Cardiac fibroblast (primary cell): ENCODE results near the gene RELN.
"Not testable (repeated sequence)": the region's sequence is repeated elsewhere in the genome, so short reads cannot be mapped to it uniquely, and the experiment has no call there.

ENCODE experiments used
- DNase-seq, 2 donors: peaks; one replicate each; pipeline versions ENCODE4 v3.0.0 to v3.0.0-alpha.2; 2010; ENCODE audit warnings: low read depth in 2 of 2
- H3K4me3 ChIP-seq, 2 donors: replicated peaks in 1 of 2; 1 replicate in 1 of 2; 2 replicates in 1 of 2; pipeline ENCODE4 v1.5.1; 2011; ENCODE audit warnings: low read depth in 2 of 2, low read length in 2 of 2, mild to moderate bottlenecking in 2 of 2, moderate library complexity in 1 of 2
- TF ChIP-seq, protein P1 (sequence below): IDR thresholded peaks from one replicate; pipeline ENCODE4 v1.5.1; 2011; ENCODE audit warnings: low read depth, mild to moderate bottlenecking, low read length, inconsistent platforms

RELN gene

GRCh38 chr7:103843689-103844480 is 145.6 kb downstream of the RELN start:
- no peak overlapping the region for H3K4me3 ChIP-seq
- TF ChIP-seq, protein P1, sequence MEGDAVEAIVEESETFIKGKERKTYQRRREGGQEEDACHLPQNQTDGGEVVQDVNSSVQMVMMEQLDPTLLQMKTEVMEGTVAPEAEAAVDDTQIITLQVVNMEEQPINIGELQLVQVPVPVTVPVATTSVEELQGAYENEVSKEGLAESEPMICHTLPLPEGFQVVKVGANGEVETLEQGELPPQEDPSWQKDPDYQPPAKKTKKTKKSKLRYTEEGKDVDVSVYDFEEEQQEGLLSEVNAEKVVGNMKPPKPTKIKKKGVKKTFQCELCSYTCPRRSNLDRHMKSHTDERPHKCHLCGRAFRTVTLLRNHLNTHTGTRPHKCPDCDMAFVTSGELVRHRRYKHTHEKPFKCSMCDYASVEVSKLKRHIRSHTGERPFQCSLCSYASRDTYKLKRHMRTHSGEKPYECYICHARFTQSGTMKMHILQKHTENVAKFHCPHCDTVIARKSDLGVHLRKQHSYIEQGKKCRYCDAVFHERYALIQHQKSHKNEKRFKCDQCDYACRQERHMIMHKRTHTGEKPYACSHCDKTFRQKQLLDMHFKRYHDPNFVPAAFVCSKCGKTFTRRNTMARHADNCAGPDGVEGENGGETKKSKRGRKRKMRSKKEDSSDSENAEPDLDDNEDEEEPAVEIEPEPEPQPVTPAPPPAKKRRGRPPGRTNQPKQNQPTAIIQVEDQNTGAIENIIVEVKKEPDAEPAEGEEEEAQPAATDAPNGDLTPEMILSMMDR: no peak
- DNase-seq: no peak

GRCh38 chr7:103833401-103833800 is 156.1 kb downstream of the RELN start:
- TF ChIP-seq, protein P1: no peak
- DNase-seq: no peak

DNA sequence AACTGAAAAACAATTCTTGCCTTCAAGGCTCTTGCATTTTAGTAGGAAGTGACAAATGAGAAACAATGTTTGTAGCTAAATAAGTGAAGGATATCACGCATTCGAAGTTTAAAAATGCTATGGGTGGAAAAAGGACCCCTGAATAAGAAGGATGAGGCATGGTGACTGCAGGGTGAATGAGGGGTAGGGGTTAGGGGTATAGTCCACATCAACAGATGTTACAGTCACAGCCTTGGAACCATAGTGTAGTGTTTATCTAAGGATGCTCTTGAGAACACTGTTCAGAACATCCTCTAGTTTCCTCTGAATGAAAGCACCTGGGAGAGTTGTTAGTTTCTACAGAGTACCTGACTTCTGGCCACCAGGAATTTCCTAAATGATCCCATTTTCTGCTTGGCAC is 157.0 kb downstream of the RELN start:
- TF ChIP-seq, protein P1: no peak
- no peak for DNase-seq
- H3K4me3 ChIP-seq: no peak overlapping the region

More at GRCh38 chr7:103833401-103833800, 156.1 kb downstream of the RELN start:
- H3K4me3 ChIP-seq: no peak overlapping the region

- TF ChIP-seq, protein P1: no peak
- no peak overlapping the region for H3K4me3 ChIP-seq
- DNase-seq: no peak
Measured at GRCh38 chr7:103824251-103824650, 165.2 kb downstream of the RELN start.

DNA sequence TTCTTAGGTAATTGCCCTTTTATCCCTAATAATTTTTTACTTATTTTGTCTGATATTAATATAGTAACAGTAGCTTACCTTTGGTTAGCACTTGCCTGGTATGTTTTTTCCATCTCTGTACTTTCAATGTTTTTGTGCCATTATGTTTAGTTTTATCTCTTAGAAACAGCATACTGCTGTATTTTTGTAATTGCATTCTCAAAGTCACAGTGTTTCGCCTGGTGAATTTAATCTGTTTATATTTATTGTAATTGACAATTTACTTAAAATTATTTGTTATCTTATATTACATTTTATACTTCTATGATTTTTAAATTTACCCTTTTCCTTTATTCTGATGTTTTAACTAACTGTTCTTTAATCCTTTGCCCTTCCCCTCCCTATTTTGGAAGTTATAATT is 166.4 kb downstream of the RELN start:
- H3K4me3 ChIP-seq: no peak overlapping the region
- TF ChIP-seq, protein P1: no peak
- DNase-seq: no peak

GRCh38 chr7:103821092-103821491 is 168.4 kb downstream of the RELN start:
- DNase-seq: no peak
- no peak overlapping the region for H3K4me3 ChIP-seq
- TF ChIP-seq, protein P1: no peak

DNA sequence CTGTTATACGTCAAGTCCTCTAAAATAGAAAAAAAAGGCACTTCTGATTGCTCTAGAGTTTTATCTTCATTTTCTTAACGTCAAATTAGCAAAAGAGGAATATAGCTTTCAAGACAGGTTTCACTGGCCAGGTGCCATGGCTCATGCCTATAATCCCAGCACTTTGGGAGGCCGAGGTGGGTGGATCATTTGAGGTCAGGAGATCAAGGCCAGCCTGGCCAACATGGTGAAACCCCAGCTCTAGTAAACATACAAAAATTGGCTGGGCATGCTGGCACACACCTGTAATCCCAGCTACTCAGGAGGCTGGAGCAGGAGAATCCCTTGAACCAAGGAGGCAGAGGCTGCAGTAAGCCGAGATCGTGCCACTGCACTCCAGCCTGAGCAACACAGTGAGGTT is 173.5 kb downstream of the RELN start:
- not testable (repeated sequence) for H3K4me3 ChIP-seq, DNase-seq
